IMR-90 (cell line): Measurements from ENCODE around the gene ZNF221.

ENCODE experiments used
- BHLHE40 ChIP-seq: fragments of 150-350 bp; IDR thresholded peaks from 2 replicates; pipeline ENCODE4 v1.6.1; 2016; ENCODE audit warnings: mild to moderate bottlenecking, low read depth, low read length
- CEBPB ChIP-seq: IDR thresholded peaks from 2 replicates; pipeline ENCODE4 v1.6.1; 2012; ENCODE audit warnings: low read depth, low read length, improper control_type of control experiment
- CHD1 ChIP-seq: IDR thresholded peaks from 2 replicates; pipeline ENCODE4 v1.6.1; 2012; ENCODE audit warnings: low read depth, low read length, improper control_type of control experiment
- FOS ChIP-seq: fragments of 150-350 bp; IDR thresholded peaks from 2 replicates; pipeline ENCODE4 v1.6.1; 2016; ENCODE audit warnings: low read depth, low read length
- MAFK ChIP-seq: IDR thresholded peaks from 2 replicates; pipeline ENCODE4 v1.6.1; 2012; ENCODE audit warnings: low read depth, low read length, improper control_type of control experiment
- MAZ ChIP-seq: IDR thresholded peaks from 2 replicates; pipeline ENCODE4 v1.6.1; 2012; ENCODE audit warnings: low read depth, mild to moderate bottlenecking, low read length, improper control_type of control experiment, moderate library complexity, borderline replicate concordance
- NFE2L2 ChIP-seq: fragments of 150-350 bp; IDR thresholded peaks from 2 replicates; pipeline ENCODE4 v1.6.1; 2016; ENCODE audit warnings: low read depth, mild to moderate bottlenecking, low read length
- POLR2A ChIP-seq: IDR thresholded peaks from 2 replicates; pipeline ENCODE4 v1.6.1; 2012; ENCODE audit warnings: mild to moderate bottlenecking, low read depth, low read length
- RAD21 ChIP-seq: IDR thresholded peaks from 2 replicates; pipeline ENCODE4 v1.6.1; 2012; ENCODE audit warnings: low read length, improper control_type of control experiment
- RCOR1 ChIP-seq: IDR thresholded peaks from 2 replicates; pipeline ENCODE4 v1.6.1; 2012; ENCODE audit warnings: mild to moderate bottlenecking, low read length, improper control_type of control experiment; ENCODE audit not compliant: insufficient replicate concordance
- RFX5 ChIP-seq: IDR thresholded peaks from 2 replicates; pipeline ENCODE4 v1.8.0; 2012; ENCODE audit warnings: low read depth, mild to moderate bottlenecking, low read length, moderate library complexity
- SMC3 ChIP-seq: fragments of 150-350 bp; IDR thresholded peaks from 2 replicates; pipeline ENCODE4 v1.6.1; 2016; ENCODE audit warnings: low read depth, mild to moderate bottlenecking, antibody characterized with exemption, low read length, moderate library complexity
- TF ChIP-seq, protein P1 (sequence below): conservative IDR thresholded peaks from 2 replicates; pipeline ENCODE4 v1.5.1; 2012; ENCODE audit warnings: mild to moderate bottlenecking, low read depth, low read length, improper control_type of control experiment
- TF ChIP-seq, protein P2 (sequence below): fragments of 150-350 bp; IDR thresholded peaks from 2 replicates; pipeline ENCODE4 v1.6.1; 2017; ENCODE audit warnings: mild to moderate bottlenecking, antibody characterized with exemption, low read length, low read depth

DNA sequence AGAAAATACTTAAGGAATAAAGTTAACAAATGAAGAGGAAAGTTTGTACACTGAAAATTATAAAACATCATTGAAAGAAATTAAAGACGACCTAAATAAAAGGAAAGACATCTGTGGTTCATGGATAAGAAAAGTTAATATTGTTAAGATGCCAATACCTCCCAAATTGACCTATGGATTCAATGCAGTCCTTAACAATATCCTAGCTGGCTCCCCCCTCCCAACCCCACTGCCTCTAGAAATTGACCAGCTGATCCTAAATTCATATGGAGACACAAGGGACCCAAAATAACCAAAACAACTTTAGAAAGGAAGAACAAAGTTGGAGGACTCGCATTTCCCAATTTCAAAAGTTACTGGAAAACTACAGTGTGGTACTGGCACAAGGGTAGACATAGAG, 44.3 kb upstream of the ZNF221 start:
- TF ChIP-seq, protein P1, sequence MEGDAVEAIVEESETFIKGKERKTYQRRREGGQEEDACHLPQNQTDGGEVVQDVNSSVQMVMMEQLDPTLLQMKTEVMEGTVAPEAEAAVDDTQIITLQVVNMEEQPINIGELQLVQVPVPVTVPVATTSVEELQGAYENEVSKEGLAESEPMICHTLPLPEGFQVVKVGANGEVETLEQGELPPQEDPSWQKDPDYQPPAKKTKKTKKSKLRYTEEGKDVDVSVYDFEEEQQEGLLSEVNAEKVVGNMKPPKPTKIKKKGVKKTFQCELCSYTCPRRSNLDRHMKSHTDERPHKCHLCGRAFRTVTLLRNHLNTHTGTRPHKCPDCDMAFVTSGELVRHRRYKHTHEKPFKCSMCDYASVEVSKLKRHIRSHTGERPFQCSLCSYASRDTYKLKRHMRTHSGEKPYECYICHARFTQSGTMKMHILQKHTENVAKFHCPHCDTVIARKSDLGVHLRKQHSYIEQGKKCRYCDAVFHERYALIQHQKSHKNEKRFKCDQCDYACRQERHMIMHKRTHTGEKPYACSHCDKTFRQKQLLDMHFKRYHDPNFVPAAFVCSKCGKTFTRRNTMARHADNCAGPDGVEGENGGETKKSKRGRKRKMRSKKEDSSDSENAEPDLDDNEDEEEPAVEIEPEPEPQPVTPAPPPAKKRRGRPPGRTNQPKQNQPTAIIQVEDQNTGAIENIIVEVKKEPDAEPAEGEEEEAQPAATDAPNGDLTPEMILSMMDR: no peak
- TF ChIP-seq RAD21 (no peak), CEBPB (no peak), SMC3 (no peak), POLR2A (no peak), RFX5 (no peak), FOS (no peak), RCOR1 (no peak), MAFK (no peak), MAZ (no peak), CHD1 (no peak), BHLHE40 (no peak), NFE2L2 (no peak)
- TF ChIP-seq, protein P2, sequence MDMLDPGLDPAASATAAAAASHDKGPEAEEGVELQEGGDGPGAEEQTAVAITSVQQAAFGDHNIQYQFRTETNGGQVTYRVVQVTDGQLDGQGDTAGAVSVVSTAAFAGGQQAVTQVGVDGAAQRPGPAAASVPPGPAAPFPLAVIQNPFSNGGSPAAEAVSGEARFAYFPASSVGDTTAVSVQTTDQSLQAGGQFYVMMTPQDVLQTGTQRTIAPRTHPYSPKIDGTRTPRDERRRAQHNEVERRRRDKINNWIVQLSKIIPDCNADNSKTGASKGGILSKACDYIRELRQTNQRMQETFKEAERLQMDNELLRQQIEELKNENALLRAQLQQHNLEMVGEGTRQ: no peak
